ENCODE data around the gene PLOD1.
A peak's percentile ranks its signal among the peaks of the same experiment; 100 is the strongest.

PLOD1 gene

DNA sequence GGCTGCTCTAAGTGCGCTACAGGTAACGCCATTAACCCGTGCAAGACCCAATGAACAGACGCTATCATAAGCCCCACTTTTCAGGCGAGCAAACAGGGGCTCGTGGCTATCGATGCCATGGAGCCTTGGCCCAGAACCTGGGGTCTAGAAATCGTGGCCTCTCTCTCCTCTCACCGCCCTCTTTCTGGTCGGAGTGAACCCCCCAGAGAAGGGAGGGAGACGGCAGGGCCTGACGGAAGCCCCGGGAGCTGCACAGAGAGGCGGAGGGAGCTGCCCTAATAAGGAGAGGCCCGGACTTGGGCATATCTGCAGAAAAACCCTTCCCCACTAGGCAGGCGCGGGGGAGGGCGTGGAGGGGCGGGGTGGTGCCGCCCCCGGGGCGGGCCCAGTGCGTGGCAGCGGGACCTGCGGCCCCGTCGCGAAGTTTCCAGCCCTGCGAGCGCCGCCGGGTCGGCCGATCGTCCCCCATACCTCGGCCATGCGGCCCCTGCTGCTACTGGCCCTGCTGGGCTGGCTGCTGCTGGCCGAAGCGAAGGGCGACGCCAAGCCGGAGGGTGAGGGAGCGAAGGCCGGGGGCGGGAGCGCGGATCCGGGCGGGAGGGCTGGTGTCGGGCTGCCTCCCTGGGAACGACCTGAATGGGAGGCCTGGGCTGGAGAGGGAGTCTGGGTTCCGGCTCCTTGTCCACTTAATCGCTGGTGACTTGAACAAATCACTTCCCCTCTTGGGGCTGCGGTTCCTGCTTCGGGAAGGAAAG lies at the start of gene PLOD1:
Gene PLOD1, plus strand, starts transcription at position 416 of the 755 bp plus-strand sequence. Its CDS starts 63 bp downstream, at position 479.
- peak within 1 kb of the TSS; percentile 82 for H3K4me3 ChIP-seq (ENCODE audit: low read depth, low read length)
- DNase-seq (ENCODE audit: low read depth): peak; percentile 86
- TF ChIP-seq, protein P1, sequence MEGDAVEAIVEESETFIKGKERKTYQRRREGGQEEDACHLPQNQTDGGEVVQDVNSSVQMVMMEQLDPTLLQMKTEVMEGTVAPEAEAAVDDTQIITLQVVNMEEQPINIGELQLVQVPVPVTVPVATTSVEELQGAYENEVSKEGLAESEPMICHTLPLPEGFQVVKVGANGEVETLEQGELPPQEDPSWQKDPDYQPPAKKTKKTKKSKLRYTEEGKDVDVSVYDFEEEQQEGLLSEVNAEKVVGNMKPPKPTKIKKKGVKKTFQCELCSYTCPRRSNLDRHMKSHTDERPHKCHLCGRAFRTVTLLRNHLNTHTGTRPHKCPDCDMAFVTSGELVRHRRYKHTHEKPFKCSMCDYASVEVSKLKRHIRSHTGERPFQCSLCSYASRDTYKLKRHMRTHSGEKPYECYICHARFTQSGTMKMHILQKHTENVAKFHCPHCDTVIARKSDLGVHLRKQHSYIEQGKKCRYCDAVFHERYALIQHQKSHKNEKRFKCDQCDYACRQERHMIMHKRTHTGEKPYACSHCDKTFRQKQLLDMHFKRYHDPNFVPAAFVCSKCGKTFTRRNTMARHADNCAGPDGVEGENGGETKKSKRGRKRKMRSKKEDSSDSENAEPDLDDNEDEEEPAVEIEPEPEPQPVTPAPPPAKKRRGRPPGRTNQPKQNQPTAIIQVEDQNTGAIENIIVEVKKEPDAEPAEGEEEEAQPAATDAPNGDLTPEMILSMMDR (conservative IDR thresholded peaks at IDR 0.05; ENCODE audit: low read depth, low read length): no peak

DNA sequence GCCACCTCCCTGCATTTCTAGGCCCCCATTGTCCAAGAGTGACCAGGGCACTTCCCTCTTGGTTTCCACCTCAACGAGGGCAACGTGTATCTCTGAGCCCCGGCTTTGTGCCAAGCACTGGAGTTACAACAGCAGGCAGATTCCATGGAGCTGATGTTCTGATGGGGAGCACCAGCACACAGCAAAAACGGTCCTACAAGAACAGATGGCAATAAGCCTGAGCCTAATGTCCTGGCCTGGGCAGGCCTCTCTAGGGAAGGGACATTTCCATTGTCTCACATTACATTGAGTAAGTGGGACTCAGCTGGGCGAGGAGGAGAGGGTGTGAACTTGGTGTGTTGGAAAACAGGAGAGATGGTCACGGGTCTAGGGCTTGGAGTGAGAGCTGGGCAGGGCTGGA lies 48.6 kb upstream of the PLOD1 start:
- no peak for DNase-seq (ENCODE audit: low read depth)
- H3K4me3 ChIP-seq (ENCODE audit: low read depth, low read length): no peak overlapping the region
- TF ChIP-seq, protein P1 (conservative IDR thresholded peaks at IDR 0.05; ENCODE audit: low read depth, low read length): no peak

DNA sequence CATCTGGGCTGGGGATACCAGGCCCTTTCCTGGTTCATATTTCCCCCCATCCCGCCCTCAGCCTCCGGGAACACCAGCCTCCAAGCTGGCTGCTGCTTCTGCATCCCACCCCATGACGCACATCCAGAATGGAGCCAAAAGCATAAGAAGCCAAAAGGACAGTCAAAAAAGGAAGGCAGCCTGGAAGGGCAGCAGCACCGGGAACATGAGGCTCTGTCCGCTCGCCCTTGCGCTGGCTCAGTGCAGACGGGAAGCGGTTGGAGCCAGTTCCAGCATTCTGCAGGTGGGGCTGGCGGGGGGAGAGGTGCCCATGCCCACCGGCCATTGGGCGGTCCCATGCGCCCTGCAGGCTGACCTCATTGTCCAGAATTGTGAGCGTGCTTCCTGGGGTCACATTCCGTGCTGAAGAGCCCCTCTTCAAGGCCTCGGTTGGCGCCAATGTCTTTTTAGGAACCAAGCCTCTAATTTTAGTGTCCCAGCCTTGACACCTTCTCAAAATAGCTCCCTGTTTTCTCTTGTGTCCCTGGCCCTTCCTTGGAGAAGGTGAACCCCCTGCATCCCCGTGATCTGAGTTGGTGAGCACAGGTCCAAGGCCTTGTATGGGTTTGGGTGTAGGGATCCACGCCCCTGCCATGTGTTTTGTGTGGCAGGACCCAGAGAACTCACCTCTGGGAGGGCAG lies 47.4 kb upstream of the PLOD1 start:
- TF ChIP-seq, protein P1 (conservative IDR thresholded peaks at IDR 0.05; ENCODE audit: low read depth, low read length): no peak
- H3K4me3 ChIP-seq (ENCODE audit: low read depth, low read length): no peak overlapping the region
- DNase-seq (ENCODE audit: low read depth): no peak

DNA sequence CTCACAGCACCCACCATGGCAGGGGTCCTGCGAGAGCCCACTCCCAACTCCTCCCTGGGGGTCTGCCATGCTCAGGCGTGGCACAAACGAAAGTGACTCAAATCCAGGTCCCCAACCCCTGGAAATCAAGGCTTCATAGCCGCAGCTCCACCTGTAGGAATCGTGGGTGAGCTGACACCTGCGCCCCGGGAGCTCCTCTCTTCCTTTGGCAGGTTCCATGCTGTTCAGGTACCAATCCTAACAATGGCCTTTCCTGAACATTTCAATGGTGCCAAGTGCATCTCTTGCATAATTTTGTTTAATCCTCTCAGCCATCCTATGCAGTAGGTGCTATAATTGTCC lies 46.9 kb upstream of the PLOD1 start:
- TF ChIP-seq, protein P1 (conservative IDR thresholded peaks at IDR 0.05; ENCODE audit: low read depth, low read length): no peak
- no peak overlapping the region for H3K4me3 ChIP-seq (ENCODE audit: low read depth, low read length)
- DNase-seq (ENCODE audit: low read depth): no peak

DNA sequence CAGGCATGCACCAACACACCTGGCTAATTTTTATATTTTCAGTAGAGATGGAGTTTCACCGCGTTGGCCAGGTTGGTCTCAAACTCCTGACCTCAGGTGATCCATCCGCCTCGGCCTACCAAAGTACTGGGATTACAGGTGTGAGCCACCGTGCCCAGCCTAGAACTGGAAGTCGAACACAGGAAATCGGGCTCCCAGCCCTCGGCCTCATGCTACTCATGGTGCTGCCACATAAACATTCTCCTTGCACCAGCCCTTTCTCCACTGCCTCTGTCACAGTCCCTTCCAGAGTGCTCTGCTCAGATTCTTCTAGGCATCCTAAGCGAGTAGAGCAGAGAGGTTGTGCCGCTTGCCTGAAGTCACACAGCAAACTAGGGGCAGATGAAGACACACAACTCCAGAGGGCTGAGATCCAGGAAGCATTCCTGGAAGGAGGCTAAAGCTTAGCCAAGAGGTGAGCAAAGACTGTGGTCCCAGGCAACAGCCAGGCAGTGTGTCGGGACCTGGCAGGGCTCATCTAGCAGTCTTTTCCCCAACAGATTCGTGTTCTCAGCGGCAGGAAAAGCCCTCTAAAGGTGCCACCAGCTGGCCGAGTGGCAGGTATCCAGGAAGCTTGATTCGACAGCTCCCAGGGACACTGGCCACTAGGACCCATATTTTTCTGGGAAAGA lies 46.2 kb upstream of the PLOD1 start:
- no peak for DNase-seq (ENCODE audit: low read depth)
- TF ChIP-seq, protein P1 (conservative IDR thresholded peaks at IDR 0.05; ENCODE audit: low read depth, low read length): no peak
- no peak overlapping the region for H3K4me3 ChIP-seq (ENCODE audit: low read depth, low read length)

DNA sequence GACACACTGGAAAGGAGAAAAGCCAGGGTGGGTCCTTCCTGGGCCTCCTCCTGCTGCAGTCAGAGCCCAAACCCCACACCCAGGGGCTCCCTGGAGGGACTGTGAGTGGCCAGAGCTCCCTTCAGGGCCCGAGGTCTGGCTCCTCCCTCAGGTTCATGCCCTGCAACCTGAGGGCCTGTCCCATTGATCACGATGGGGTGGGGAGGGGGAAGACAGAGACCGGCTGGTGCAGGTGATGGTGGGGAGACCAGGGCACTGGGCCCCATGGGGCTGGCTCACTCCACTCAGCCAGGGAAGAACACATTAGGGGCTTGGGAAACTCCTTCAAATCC lies 45.7 kb upstream of the PLOD1 start:
- TF ChIP-seq, protein P1 (conservative IDR thresholded peaks at IDR 0.05; ENCODE audit: low read depth, low read length): no peak
- no peak overlapping the region for H3K4me3 ChIP-seq (ENCODE audit: low read depth, low read length)
- no peak for DNase-seq (ENCODE audit: low read depth)

Measured in choroid plexus epithelial cell (primary cell).